ENCODE data around the gene DGKI.

GRCh38 chr7:137423321-137423720, 423.5 kb downstream of the DGKI start:
- no peak for TF ChIP-seq ELF4 (IDR thresholded peaks at IDR 0.05)
- TF ChIP-seq NFRKB (IDR thresholded peaks at IDR 0.05) = no peak
